ENCODE results near the gene LZTR1.
"Not testable (repeated sequence)": the region's sequence is repeated elsewhere in the genome, so short reads cannot be mapped to it uniquely, and the experiment has no call there.

The LZTR1 gene

DNA sequence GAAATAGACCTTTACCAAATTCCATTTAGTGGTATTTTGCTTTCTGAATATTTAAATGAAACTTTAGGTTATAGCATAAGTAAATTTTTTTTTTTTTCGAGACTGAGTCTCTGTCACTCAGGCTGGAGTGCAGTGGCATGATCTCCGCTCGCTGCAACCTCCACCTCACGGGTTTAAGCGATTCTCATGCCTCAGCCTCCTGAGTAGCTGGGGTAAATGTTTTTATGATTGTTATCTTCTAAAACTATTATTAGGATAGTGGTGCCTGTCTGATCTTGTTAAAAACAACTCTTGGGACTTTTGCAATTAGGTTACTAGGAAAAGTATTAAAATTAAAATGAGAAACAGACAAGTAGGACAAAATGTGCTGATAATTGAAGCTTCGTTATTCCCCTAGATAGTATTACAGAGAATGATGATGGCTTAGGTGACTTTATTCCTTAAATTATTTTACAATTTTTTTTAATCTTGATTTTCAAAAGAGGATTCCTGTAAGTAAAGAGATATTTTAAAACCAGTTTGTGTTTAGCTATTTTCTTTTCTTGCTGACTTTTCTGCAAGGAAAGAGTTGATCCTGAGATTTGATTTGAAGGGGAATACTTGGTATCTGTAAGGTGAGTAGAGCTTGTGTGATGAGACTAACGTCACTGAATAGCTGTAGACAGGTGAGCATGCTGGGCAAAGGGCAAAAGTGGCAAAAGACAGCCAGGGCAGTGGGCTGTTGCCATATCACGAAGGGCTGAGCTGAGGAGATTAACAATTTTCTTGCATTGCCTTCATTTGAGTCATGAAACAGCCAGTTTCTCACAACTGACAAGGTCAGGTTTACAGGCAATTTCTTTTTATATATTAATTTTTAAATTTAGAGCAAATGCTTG lies 44.1 kb upstream of the LZTR1 start:
- Histone ChIP-seq H3K27ac (no peak overlapping the region), H3K79me2 (ENCODE audit: insufficient read depth, low read depth) (peaks cover 98% of the 10 kb centered on the region), H2AFZ (ENCODE audit: low read depth) (no peak overlapping the region), H3K4me3 (IDR thresholded peaks at IDR 0.05; ENCODE audit: insufficient read depth, low read depth, low read length) (no peak overlapping the region), H3K27me3 (ENCODE audit: insufficient read depth, low read depth) (no peaks in the 10 kb centered on the region), H3K4me1 (ENCODE audit: low read depth, poor library complexity, severe bottlenecking) (peaks cover 26% of the 10 kb centered on the region), H3K4me2 (no peak overlapping the region), H3K9ac (no peak overlapping the region), H4K20me1 (ENCODE audit: insufficient read depth) (peaks cover 68% of the 10 kb centered on the region), H3K36me3 (ENCODE audit: insufficient read depth) (no peaks in the 10 kb centered on the region)
- TF ChIP-seq, protein P1, sequence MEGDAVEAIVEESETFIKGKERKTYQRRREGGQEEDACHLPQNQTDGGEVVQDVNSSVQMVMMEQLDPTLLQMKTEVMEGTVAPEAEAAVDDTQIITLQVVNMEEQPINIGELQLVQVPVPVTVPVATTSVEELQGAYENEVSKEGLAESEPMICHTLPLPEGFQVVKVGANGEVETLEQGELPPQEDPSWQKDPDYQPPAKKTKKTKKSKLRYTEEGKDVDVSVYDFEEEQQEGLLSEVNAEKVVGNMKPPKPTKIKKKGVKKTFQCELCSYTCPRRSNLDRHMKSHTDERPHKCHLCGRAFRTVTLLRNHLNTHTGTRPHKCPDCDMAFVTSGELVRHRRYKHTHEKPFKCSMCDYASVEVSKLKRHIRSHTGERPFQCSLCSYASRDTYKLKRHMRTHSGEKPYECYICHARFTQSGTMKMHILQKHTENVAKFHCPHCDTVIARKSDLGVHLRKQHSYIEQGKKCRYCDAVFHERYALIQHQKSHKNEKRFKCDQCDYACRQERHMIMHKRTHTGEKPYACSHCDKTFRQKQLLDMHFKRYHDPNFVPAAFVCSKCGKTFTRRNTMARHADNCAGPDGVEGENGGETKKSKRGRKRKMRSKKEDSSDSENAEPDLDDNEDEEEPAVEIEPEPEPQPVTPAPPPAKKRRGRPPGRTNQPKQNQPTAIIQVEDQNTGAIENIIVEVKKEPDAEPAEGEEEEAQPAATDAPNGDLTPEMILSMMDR (conservative IDR thresholded peaks at IDR 0.05; ENCODE audit: low read depth, low read length): no peak

DNA sequence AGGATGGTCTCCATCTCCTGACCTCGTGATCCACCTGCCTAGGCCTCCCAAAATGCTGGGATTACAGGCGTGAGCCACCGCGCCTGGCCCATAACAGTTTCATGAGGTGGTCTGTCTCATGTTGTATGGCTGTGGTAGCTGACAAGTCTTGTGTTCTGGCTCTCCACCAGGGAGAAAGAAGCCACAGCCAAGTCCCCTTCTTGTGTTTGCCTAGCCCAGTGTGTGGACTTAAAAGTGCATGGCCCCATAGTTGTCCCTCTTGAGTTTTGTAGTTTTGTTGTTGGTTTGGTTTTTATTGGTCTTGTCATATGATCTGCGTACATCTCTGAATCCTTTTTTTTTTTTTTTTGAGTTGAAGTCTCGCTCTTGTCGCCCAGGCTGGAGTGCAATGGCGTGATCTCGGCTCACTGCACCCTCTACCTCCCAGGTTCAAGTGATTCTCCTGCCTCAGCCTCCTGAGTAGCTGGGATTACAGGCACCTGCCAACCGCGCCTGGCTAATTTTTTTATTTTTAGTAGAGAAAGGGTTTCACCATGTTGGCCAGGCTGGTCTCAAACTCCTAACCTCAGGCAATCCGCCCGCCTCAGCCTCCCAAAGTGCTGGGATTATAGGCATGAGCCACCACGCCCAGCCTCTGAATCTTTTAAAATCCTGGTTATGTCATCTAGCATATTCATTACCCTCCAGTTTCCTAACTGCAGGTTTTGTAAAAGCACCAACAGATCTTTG lies 42.5 kb upstream of the LZTR1 start:
- not testable (repeated sequence) for H3K27me3 ChIP-seq (ENCODE audit: insufficient read depth, low read depth); H3K9ac ChIP-seq; H2AFZ ChIP-seq (ENCODE audit: low read depth); H3K27ac ChIP-seq; H3K4me3 ChIP-seq (IDR thresholded peaks at IDR 0.05; ENCODE audit: insufficient read depth, low read depth, low read length); H3K4me2 ChIP-seq; H3K36me3 ChIP-seq (ENCODE audit: insufficient read depth)
- Histone ChIP-seq H3K4me1 (ENCODE audit: low read depth, poor library complexity, severe bottlenecking) (peaks cover 28% of the 10 kb centered on the region), H3K79me2 (ENCODE audit: insufficient read depth, low read depth) (peaks cover 98% of the 10 kb centered on the region), H4K20me1 (ENCODE audit: insufficient read depth) (peaks cover 71% of the 10 kb centered on the region)

DNA sequence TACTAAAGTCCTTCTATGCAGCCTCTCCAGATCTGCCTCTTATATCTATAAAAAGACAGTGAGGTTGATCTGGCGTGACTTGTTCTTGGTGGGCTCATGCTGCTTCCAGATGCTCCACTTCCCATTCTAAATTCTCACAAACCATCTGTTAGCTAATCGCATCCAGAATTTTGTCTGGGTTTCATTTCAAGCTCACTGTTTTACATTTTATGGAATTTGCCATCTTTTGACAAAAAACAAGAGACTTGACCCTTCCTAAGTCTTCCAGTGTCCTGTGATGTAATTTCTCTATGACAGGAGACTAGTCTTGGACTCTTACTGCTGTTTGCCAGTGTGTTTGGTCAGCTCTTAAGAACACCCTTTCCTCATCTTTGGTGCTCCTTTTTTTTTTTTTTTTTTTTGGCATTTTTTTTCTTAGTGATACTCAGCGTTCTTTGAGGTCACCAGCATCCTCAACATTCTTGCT lies 41.9 kb upstream of the LZTR1 start:
- H3K9ac ChIP-seq: no peak overlapping the region
- no peak overlapping the region for H2AFZ ChIP-seq (ENCODE audit: low read depth)
- H3K27me3 ChIP-seq (ENCODE audit: insufficient read depth, low read depth): no peaks in the 10 kb centered on the region
- peaks cover 26% of the 10 kb centered on the region for H3K4me1 ChIP-seq (ENCODE audit: low read depth, poor library complexity, severe bottlenecking)
- no peaks in the 10 kb centered on the region for H3K36me3 ChIP-seq (ENCODE audit: insufficient read depth)
- peaks cover 98% of the 10 kb centered on the region for H3K79me2 ChIP-seq (ENCODE audit: insufficient read depth, low read depth)
- TF ChIP-seq, protein P1 (conservative IDR thresholded peaks at IDR 0.05; ENCODE audit: low read depth, low read length): no peak
- peaks cover 71% of the 10 kb centered on the region for H4K20me1 ChIP-seq (ENCODE audit: insufficient read depth)
- H3K4me2 ChIP-seq: no peak overlapping the region
- no peak overlapping the region for H3K27ac ChIP-seq
- no peak overlapping the region for H3K4me3 ChIP-seq (IDR thresholded peaks at IDR 0.05; ENCODE audit: insufficient read depth, low read depth, low read length)

- H3K79me2 ChIP-seq (ENCODE audit: insufficient read depth, low read depth): peaks cover 98% of the 10 kb centered on the region
- no peaks in the 10 kb centered on the region for H3K27me3 ChIP-seq (ENCODE audit: insufficient read depth, low read depth)
- H3K9ac ChIP-seq: no peak overlapping the region
- peaks cover 23% of the 10 kb centered on the region for H3K4me1 ChIP-seq (ENCODE audit: low read depth, poor library complexity, severe bottlenecking)
- peaks cover 68% of the 10 kb centered on the region for H4K20me1 ChIP-seq (ENCODE audit: insufficient read depth)
- no peaks in the 10 kb centered on the region for H3K36me3 ChIP-seq (ENCODE audit: insufficient read depth)
- no peak overlapping the region for H3K4me2 ChIP-seq
- TF ChIP-seq, protein P1 (conservative IDR thresholded peaks at IDR 0.05; ENCODE audit: low read depth, low read length): no peak
- no peak overlapping the region for H3K27ac ChIP-seq
- H3K4me3 ChIP-seq (IDR thresholded peaks at IDR 0.05; ENCODE audit: insufficient read depth, low read depth, low read length): no peak overlapping the region
- H2AFZ ChIP-seq (ENCODE audit: low read depth): no peak overlapping the region
Observed at GRCh38 chr22:20940904-20941385, 41.2 kb upstream of the LZTR1 start.

GRCh38 chr22:20942203-20942902 lies 39.7 kb upstream of the LZTR1 start:
- H3K27ac ChIP-seq; H3K9ac ChIP-seq; H3K4me2 ChIP-seq; H2AFZ ChIP-seq (ENCODE audit: low read depth); H3K36me3 ChIP-seq (ENCODE audit: insufficient read depth); H3K27me3 ChIP-seq (ENCODE audit: insufficient read depth, low read depth); H3K4me3 ChIP-seq (IDR thresholded peaks at IDR 0.05; ENCODE audit: insufficient read depth, low read depth, low read length): not testable (repeated sequence)
- H3K4me1 ChIP-seq (ENCODE audit: low read depth, poor library complexity, severe bottlenecking): peaks cover 16% of the 10 kb centered on the region
- peaks cover 65% of the 10 kb centered on the region for H4K20me1 ChIP-seq (ENCODE audit: insufficient read depth)
- H3K79me2 ChIP-seq (ENCODE audit: insufficient read depth, low read depth): peaks cover 98% of the 10 kb centered on the region

All from KMS-11 (cell line).